ENCODE data around the gene ISX. TPM values are rescaled to one million over a fixed set of nuclear protein-coding genes. Genes with fewer than 3 reads are reported as not detected.
"Not testable (repeated sequence)": the region's sequence is repeated elsewhere in the genome, so short reads cannot be mapped to it uniquely, and the experiment has no call there.

Gene ISX
- not detected for total RNA-seq

DNA sequence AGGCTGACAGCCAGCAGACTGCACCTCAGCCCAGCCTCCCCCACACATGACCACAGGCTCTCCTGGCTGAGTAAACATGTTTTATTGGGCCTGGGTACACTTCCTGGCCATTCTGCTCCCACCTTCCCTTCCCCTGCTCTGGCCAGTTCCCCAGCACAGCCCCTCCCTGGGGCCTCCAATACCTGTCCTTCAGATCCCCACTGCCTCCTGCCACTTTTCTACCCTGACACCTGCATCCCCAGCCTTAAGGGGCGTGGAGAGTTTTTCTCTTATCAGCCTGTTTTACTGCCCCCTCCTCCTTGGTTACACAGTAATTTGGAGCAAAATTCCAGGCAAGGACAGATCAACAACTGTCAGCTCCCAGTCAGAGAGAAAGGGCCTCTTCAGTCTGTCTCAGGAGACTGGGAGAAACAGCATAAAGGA, at the start of gene ISX:
Gene ISX (plus strand): TSS at position 363 of the 423 bp plus-strand sequence. CDS start 930 bp downstream, outside the sequence.
- DNase-seq = no peak

DNA sequence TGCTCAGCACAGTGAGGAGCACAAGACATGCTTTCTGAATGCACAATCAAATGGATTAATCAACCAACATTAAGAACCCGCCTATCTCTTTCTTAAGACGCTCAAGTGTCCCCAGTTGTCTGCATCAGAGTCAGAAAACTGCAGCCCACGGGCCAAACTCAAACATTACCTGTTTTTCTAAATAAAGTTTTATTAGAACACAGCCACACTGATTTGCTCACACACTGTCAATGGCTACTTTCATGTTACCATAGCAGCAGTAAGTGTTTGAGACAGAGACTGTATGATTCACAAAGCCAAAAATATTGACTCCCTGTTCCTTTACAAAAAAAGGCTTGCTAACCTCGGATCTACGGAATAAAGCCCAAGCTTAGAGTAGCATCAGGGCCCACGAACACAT, 49.0 kb upstream of the ISX start:
- DNase-seq = no peak

GRCh38 chr22:35018995-35019394, 47.0 kb upstream of the ISX start:
- DNase-seq = no peak

GRCh38 chr22:35020517-35020916, 45.4 kb upstream of the ISX start:
- no peak for DNase-seq

DNA sequence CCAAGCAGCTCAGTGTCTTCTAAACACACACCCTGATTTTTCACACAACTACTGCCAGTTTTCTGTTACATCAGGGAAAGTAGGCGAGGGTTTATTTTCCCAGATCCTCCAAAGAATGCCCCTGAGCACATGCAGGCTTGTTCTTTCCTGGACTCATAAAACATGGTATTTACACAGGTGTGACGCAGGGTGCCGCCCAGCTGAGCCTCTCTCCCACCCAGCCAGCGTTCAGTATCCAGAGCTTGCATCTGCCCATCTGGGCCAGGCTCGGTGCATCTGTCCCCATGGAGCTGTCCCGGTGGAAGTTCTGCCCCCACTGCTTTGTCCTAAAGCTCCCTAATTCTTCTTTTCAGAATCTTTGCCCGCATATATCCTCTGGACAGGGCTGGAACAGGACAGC, 44.8 kb upstream of the ISX start:
- DNase-seq = no peak

DNA sequence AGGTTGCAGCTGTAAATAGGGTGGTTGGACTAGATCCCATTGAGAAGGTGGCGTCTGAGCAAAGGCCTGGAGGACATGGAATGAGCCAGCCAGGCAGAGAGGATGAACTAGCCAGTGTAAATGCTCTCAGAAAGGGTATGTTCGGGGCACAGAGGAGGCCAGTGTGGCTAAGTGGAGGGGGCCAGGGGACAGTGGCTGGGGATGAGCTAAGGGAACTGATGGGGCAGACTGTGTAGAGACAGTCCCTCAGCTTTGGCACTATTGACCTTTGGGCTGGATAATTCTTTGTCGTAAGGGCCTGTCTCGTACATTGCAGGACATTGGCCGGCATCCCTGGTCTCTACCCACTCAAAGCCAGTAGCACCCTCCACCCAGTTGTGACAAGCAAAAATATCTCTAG, 43.7 kb upstream of the ISX start:
- no peak for DNase-seq

- peak; percentile 19 for DNase-seq
These were observed 42.1 kb upstream of the ISX start for GRCh38 chr22:35023692-35024363.

GRCh38 chr22:35024364-35024692, 41.6 kb upstream of the ISX start:
- DNase-seq = no peak

- not testable (repeated sequence) for DNase-seq
These were observed 35.8 kb upstream of the ISX start for GRCh38 chr22:35030112-35030511.

DNA sequence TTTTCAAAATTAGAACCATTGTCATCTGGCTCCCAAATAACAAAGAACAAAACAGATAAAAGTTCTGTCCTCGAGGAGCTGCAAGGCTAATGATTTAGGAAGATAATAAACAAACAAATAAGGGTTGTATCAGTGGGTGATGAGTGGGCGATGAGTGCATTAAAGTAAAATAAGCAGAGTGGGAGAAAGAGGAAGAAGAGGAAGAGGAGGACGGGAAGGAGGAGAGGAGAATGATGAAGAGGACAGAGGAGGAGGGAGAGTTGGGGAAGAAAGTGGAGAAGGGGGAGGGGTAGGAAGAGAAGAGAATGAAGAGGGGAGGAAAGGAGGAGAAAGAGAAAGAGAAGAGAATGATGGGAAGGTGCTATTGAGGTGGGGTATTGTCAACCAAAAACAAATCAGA, 33.4 kb upstream of the ISX start:
- DNase-seq = no peak

- no peak for DNase-seq
These were observed 32.2 kb upstream of the ISX start for GRCh38 chr22:35033635-35034296.

- DNase-seq = no peak
These were observed 31.0 kb upstream of the ISX start for GRCh38 chr22:35034963-35035362.

DNA sequence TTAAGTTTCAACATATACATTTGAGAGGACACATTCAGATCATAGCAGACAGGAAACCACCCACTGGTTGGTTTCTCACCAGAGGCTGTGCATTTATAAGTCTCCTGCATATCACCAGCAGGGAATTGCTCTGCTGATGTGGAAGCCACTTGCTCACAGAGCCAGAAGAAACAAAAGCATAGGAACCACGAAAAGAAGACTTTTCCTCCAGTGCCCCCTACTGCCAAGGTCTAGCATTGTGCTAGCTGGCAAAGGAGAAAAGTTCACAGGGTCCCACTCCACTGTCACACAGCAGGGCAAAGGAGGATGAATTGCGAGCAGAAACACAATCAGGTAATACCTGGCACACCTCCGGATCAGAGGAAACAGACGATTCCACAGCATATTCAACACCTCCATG, 28.9 kb upstream of the ISX start:
- no peak for DNase-seq

- DNase-seq = no peak
These were observed 26.3 kb upstream of the ISX start for GRCh38 chr22:35039625-35040024.

GRCh38 chr22:35043252-35043933, 22.6 kb upstream of the ISX start:
- no peak for DNase-seq

GRCh38 chr22:35043934-35044319, 22.0 kb upstream of the ISX start:
- no peak for DNase-seq

DNA sequence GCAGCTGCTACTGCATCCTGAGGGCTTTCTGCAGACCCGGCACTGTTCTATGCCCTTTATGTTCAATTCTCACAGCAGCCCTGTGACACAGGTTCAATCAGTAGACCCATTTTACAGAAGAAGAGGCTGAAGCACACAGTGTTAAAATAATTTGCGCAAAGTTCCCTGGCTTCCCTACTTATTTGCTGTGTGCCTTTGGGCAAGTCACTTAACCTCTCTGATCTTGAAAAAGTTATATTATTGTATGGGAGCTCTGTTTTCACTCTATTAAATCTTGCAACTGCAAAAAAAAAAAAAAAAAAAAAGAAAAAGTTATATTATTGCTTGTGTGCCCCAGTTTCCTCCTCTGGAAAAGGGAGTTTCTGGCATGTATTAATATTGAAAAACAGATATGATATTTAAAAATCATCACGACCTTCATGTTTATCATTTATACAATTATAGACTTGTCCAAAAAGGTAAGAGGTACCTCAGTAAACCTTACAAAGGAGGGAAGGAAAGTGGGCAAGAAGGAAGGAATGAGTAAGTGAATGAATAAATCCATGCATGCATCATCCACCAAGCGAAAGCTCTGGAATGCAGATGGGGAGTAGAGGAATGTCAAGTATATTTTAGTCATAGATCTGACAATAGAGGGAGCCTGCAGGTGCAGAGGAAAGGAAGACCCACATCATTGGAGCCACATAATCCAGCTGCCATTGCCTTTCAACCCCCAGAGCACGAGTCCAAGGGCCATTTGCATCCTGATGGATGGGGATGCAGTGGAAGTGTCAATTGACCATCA, 21.2 kb upstream of the ISX start:
- no peak for DNase-seq

DNA sequence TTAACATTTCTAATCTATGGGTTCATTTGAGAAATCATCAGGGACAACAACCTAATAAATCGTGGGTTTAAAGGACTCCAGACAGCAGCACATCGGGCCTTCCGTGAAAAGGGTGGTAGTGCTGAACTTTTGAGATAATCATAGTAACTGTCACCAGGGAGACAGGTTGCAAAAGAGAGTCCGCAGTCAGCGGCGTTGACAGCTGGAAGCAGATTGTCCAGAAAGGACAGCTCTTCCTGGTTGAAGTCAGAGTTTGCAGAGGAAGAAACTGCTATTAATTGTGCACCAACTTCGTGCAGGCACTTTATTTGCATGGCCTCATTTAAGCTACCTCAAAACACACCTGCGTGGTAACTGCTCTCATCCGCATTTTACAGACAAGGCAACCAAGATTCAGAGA, 20.5 kb upstream of the ISX start:
- no peak for DNase-seq

- DNase-seq = no peak
These were observed 19.1 kb upstream of the ISX start for GRCh38 chr22:35046744-35047462.

GRCh38 chr22:35050038-35050437, 15.9 kb upstream of the ISX start:
- not testable (repeated sequence) for DNase-seq

- DNase-seq = no peak
These were observed 14.9 kb upstream of the ISX start for GRCh38 chr22:35051013-35051535.

DNA sequence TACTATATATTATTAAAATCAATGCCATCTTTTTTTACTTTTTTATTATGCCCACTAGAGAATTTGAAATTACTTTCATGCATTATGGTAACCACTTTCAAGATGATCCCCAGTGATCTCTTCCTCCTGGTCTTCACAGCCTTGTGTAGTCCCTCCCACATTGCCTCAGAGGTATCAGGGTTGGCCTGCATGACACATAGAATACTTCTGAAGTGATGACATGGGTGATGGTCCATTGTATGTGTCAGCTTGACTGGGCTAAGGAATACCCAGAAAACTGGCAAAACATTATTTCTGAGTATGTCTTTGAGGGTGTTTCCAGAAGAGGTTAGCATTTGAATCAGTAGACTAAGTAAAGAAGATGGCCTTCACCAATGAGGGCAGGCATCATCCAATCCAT, 14.2 kb upstream of the ISX start:
- no peak for DNase-seq
